ENCODE data around the gene OPTN. TPM values are rescaled to one million over a fixed set of nuclear protein-coding genes. Genes with fewer than 3 reads are reported as not detected.
A peak's percentile ranks its signal among the peaks of the same experiment; 100 is the strongest.

Gene OPTN
- total and polyA plus RNA-seq, 5 donors: 74.1 to 121 (median 106) TPM

DNA sequence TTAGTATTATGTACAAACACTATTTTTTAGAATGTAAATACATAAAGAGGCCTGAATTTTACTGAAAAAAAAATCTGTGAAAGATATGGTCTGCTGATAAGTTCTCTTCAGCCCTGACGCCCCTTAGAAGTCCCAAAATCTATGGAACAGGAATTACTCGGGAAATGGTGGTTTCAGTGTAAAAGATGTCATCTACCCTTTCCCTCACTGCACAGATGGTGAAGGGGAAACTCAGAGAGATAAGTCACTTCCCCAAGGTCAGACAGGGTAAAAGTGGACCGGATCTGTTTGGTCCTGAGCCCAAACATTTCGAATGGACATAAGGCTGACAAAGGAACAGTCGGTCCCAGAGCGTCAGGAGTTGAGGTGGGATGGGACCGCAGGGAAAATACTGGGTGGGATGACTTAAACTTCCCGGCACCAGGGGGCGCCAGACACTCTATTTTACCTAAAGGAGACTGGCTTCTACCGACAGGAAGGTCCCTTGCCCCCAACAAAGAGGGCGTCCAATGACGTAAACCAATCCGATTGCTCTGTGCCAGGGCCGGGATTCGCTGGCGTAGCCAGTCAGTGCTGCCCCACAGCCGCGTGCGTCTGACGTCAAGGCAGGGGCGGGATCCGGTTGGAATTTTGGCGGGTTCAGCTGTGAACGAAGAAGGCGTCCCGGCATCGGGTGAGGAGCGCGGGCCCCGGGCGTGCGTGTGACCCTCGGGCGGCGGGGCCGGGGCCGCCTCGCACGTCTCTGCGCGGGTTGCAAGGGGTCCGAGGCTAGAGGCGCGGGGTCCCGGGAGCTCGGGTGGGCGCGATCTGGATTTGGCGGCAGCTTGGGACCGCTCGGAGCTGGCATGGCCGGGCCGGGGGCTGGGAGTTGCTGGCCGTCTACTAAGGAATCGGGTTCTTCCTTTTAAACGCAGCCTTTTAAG lies 61.2 kb downstream of the OPTN start, which contains the start of gene MCM10:
TSS of gene MCM10 (plus strand) at position 625 of the 923 bp plus-strand sequence. CDS start 2,645 bp downstream, outside the sequence.
- Histone ChIP-seq H3K4me3 (ENCODE audit: low read length) (peak within 1 kb of the TSS; percentile 44), H3K27ac (ENCODE audit: low read length) (no peak within 1 kb of the TSS), H3K9me3 (ENCODE audit: control insufficient read depth, low read length) (no peaks in the 10 kb centered on the region), H3K4me1 (ENCODE audit: control insufficient read depth, insufficient read depth, low read length) (no peaks in the 10 kb centered on the region), H3K27me3 (ENCODE audit: control insufficient read depth, insufficient read depth) (no peaks in the 10 kb centered on the region)
- under 1% methylated on average over 56 of the region's 56 CpGs for WGBS
- intact Hi-C loops (cut with DNase I): loop anchor here in 2 of 4 donors (5.0 to 10.0 kb wide), 2 partner anchors 141 to 144 kb away; partner anchors contain the start of gene PHYH (in 2 of the 2)
- DNase-seq (peak; percentile 98 to 99 (median 98)), ATAC-seq (peak; percentile 100)

DNA sequence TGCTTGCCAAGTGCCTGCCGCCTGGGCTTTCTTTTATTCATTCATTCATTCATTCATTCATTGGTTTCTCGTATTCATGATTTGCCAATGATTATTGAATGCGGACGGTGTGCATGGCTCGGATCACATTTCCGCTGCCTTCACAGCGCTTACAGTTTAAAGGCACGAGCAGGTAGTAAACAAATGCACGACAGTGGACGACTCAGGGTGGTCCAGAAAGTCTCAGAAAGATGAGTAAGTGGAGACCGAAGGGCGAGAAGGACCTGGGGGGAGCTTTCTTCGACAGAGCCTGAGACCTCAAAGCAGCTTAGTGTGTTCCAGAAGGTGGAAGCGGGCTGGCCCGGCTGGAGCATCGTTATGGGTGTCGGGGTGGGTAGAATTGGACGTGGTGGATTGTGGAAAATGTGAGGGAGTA lies 61.9 kb downstream of the OPTN start:
- 3% methylated on average over 18 of the region's 18 CpGs for whole genome bisulfite sequencing
- Histone ChIP-seq H3K4me3 (ENCODE audit: low read length) (peak overlapping the region; percentile 22), H3K4me1 (ENCODE audit: control insufficient read depth, insufficient read depth, low read length) (no peaks in the 10 kb centered on the region), H3K9me3 (ENCODE audit: control insufficient read depth, low read length) (no peaks in the 10 kb centered on the region), H3K27ac (ENCODE audit: low read length) (no peak overlapping the region), H3K27me3 (ENCODE audit: control insufficient read depth, insufficient read depth) (no peaks in the 10 kb centered on the region)
- ATAC-seq: no peak
- intact Hi-C loops (cut with DNase I): loop anchor here in 2 of 4 donors (5.0 to 10.0 kb wide), 2 partner anchors 140 to 143 kb away; partner anchors contain the start of gene PHYH (in 2 of the 2)
- DNase-seq: no peak

DNA sequence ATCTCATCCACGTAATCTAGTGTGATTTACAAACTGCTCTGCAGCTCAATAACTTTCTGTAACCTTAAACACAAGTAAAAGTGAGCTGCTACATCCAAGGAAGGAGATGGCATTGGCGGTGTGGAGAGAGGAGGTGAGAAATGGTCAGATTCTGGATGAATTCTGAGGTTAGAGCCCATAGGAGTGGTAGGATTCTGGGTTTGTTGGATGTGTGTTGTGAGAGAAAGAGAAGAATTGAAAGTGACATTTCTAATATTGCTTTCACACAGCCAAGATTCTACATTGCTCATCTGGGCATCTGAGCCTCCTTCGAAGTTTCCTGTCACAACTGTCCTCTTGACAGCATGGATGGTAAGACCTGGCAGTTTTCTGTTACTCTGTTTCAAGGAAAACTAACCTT lies 63.9 kb downstream of the OPTN start:
- Histone ChIP-seq H3K27me3 (ENCODE audit: control insufficient read depth, insufficient read depth) (no peaks in the 10 kb centered on the region), H3K9me3 (ENCODE audit: control insufficient read depth, low read length) (no peaks in the 10 kb centered on the region), H3K27ac (ENCODE audit: low read length) (no peak overlapping the region), H3K4me1 (ENCODE audit: control insufficient read depth, insufficient read depth, low read length) (no peaks in the 10 kb centered on the region), H3K4me3 (ENCODE audit: low read length) (no peak overlapping the region)
- ATAC-seq (no peak), DNase-seq (no peak)
- intact Hi-C loops (cut with DNase I): loop anchor here in 2 of 4 donors (5.0 to 10.0 kb wide), 2 partner anchors 138 to 141 kb away; partner anchors contain the start of gene PHYH (in 2 of the 2)
- 89% methylated on average over 3 of the region's 3 CpGs for WGBS

- no peaks in the 10 kb centered on the region for H3K9me3 ChIP-seq (ENCODE audit: control insufficient read depth, low read length)
- no peaks in the 10 kb centered on the region for H3K4me1 ChIP-seq (ENCODE audit: control insufficient read depth, insufficient read depth, low read length)
- DNase-seq: no peak
- ATAC-seq: no peak
- no peak overlapping the region for H3K4me3 ChIP-seq (ENCODE audit: low read length)
- intact Hi-C loops (cut with DNase I): loop anchor here in 1 of 4 donors (10.0 kb wide), 1 partner anchor 140 kb away; the partner anchor contains the start of gene PHYH
- no peak overlapping the region for H3K27ac ChIP-seq (ENCODE audit: low read length)
- no peaks in the 10 kb centered on the region for H3K27me3 ChIP-seq (ENCODE audit: control insufficient read depth, insufficient read depth)
These were observed 65.2 kb downstream of the OPTN start for GRCh38 chr10:13165177-13165576.

DNA sequence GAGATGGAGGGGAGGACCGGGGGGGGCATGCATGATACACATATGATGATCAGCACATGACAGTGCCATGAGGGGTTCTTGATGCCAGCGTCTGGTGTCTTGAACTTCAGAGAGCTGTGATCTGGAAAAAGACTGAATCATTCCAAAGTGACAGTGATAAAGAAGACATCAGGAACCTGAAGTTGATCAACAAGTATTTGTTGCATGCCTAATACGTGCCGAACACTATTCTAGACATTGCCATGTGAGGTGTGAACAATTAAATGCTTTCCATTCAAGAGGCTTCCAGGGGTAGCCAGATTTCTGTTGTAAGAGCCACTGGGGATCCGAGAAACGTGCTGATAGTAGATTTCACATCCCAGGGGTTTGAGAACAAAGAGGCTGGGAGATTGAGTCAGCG lies 67.6 kb downstream of the OPTN start:
- no peak for ATAC-seq
- no peak overlapping the region for H3K27ac ChIP-seq (ENCODE audit: low read length)
- 85% methylated on average over 7 of the region's 7 CpGs for WGBS
- intact Hi-C loops (cut with DNase I): loop anchor here in 1 of 4 donors (10.0 kb wide), 1 partner anchor 137 kb away; the partner anchor contains the start of gene PHYH
- no peak overlapping the region for H3K4me3 ChIP-seq (ENCODE audit: low read length)
- H3K4me1 ChIP-seq (ENCODE audit: control insufficient read depth, insufficient read depth, low read length): no peaks in the 10 kb centered on the region
- no peaks in the 10 kb centered on the region for H3K9me3 ChIP-seq (ENCODE audit: control insufficient read depth, low read length)
- H3K27me3 ChIP-seq (ENCODE audit: control insufficient read depth, insufficient read depth): no peaks in the 10 kb centered on the region
- DNase-seq: no peak

GRCh38 chr10:13168781-13169180 lies 68.8 kb downstream of the OPTN start:
- H3K27ac ChIP-seq (ENCODE audit: low read length): no peak overlapping the region
- 94% methylated on average over 6 of the region's 6 CpGs for WGBS
- DNase-seq (no peak), ATAC-seq (no peak)
- no peaks in the 10 kb centered on the region for H3K4me1 ChIP-seq (ENCODE audit: control insufficient read depth, insufficient read depth, low read length)
- H3K4me3 ChIP-seq (ENCODE audit: low read length): no peak overlapping the region
- H3K9me3 ChIP-seq (ENCODE audit: control insufficient read depth, low read length): no peaks in the 10 kb centered on the region
- intact Hi-C loops (cut with DNase I): loop anchor here in 1 of 4 donors (10.0 kb wide), 1 partner anchor 136 kb away; the partner anchor contains the start of gene PHYH
- no peaks in the 10 kb centered on the region for H3K27me3 ChIP-seq (ENCODE audit: control insufficient read depth, insufficient read depth)

DNA sequence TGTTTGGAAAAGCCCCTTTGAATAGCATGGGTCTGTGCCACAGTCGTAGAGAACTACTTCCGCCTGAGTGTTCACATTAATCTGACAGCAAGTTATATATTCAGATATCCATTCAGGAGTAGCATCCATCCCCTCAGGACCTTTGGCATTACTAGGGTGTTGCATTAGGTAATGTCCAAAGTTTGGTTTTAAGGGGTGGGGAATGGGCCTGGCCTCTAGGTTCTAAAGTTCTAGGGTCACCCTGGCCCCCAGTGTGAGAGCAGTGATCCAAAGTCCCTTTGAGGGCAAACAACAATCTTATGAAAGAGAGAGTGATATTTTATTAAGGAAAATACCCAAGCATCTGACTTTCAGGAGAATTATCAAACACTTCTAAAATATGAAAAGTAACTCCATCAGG lies 73.7 kb downstream of the OPTN start:
- no peaks in the 10 kb centered on the region for H3K4me1 ChIP-seq (ENCODE audit: control insufficient read depth, insufficient read depth, low read length)
- no peaks in the 10 kb centered on the region for H3K27me3 ChIP-seq (ENCODE audit: control insufficient read depth, insufficient read depth)
- intact Hi-C loops (cut with DNase I): no loop called here
- DNase-seq (no peak), ATAC-seq (no peak)
- WGBS: 97% methylated on average over 2 of the region's 2 CpGs
- no peak overlapping the region for H3K4me3 ChIP-seq (ENCODE audit: low read length)
- H3K9me3 ChIP-seq (ENCODE audit: control insufficient read depth, low read length): no peaks in the 10 kb centered on the region
- H3K27ac ChIP-seq (ENCODE audit: low read length): no peak overlapping the region

GRCh38 chr10:13180788-13181187 lies 80.8 kb downstream of the OPTN start:
- Histone ChIP-seq H3K27me3 (ENCODE audit: control insufficient read depth, insufficient read depth) (no peaks in the 10 kb centered on the region), H3K4me1 (ENCODE audit: control insufficient read depth, insufficient read depth, low read length) (no peaks in the 10 kb centered on the region), H3K9me3 (ENCODE audit: control insufficient read depth, low read length) (no peaks in the 10 kb centered on the region), H3K27ac (ENCODE audit: low read length) (no peak overlapping the region), H3K4me3 (ENCODE audit: low read length) (no peak overlapping the region)
- ATAC-seq: no peak
- intact Hi-C loops (cut with DNase I): no loop called here
- DNase-seq: no peak
- 98% methylated on average over 4 of the region's 4 CpGs for WGBS

GRCh38 chr10:13182424-13182823 lies 82.5 kb downstream of the OPTN start:
- Histone ChIP-seq H3K4me3 (ENCODE audit: low read length) (no peak overlapping the region), H3K27ac (ENCODE audit: low read length) (no peak overlapping the region), H3K9me3 (ENCODE audit: control insufficient read depth, low read length) (no peaks in the 10 kb centered on the region), H3K27me3 (ENCODE audit: control insufficient read depth, insufficient read depth) (no peaks in the 10 kb centered on the region), H3K4me1 (ENCODE audit: control insufficient read depth, insufficient read depth, low read length) (no peaks in the 10 kb centered on the region)
- ATAC-seq (no peak), DNase-seq (no peak)
- intact Hi-C loops (cut with DNase I): no loop called here
- WGBS: 83% methylated on average over 1 of the region's 1 CpG

DNA sequence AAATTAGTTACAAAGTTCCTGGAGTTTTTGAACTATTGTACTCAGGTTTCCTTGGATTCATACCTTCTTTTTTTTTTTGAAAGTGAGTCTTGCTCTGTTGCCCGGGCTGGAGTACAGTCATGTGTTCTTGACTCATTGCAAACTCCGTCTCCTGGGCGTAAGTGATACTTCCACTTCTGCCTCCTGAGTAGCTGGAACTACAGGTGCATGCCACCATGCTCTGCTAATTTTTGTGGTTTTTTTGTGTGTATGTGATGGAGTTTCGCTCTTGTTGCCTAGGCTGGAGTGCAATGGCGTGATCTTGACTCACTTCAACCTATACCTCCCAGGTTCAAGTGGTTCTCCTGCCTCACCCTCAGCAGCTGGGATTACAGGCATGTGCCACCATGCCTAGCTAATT lies 83.7 kb downstream of the OPTN start:
- no peak for DNase-seq
- 77% methylated on average over 5 of the region's 5 CpGs for WGBS
- no peak overlapping the region for H3K4me3 ChIP-seq (ENCODE audit: low read length)
- no peak overlapping the region for H3K27ac ChIP-seq (ENCODE audit: low read length)
- no peaks in the 10 kb centered on the region for H3K27me3 ChIP-seq (ENCODE audit: control insufficient read depth, insufficient read depth)
- no peak for ATAC-seq
- H3K4me1 ChIP-seq (ENCODE audit: control insufficient read depth, insufficient read depth, low read length): no peaks in the 10 kb centered on the region
- intact Hi-C loops (cut with DNase I): no loop called here
- no peaks in the 10 kb centered on the region for H3K9me3 ChIP-seq (ENCODE audit: control insufficient read depth, low read length)

DNA sequence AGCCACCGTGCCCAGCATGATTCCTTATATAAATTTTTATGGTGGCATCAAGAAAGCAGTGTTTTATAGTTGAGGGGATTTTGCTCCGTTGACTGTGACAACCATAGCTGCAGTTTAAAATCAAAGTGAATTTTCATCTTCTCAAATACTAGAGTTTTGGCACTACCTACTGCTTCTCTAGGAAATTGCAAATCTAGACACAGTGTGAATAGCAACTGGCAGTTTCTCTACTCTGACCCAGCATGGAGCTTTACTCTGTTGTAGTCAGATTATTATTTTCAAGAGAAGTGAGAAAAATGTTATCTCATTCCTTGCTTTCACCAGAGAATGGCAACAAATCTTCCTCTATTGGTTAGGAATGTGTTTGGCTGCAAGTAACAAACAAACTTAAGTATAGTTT lies 84.3 kb downstream of the OPTN start:
- H3K9me3 ChIP-seq (ENCODE audit: control insufficient read depth, low read length): no peaks in the 10 kb centered on the region
- H3K27me3 ChIP-seq (ENCODE audit: control insufficient read depth, insufficient read depth): no peaks in the 10 kb centered on the region
- intact Hi-C loops (cut with DNase I): no loop called here
- no peak overlapping the region for H3K27ac ChIP-seq (ENCODE audit: low read length)
- WGBS: 88% methylated on average over 2 of the region's 2 CpGs
- DNase-seq (no peak), ATAC-seq (no peak)
- no peak overlapping the region for H3K4me3 ChIP-seq (ENCODE audit: low read length)
- no peaks in the 10 kb centered on the region for H3K4me1 ChIP-seq (ENCODE audit: control insufficient read depth, insufficient read depth, low read length)
